ENCODE data around the gene P2RY14.

The P2RY14 gene

GRCh38 chr3:151278230-151278629, at the start of gene P2RY14:
P2RY14 (minus strand) TSS chr3:151278542; CDS start chr3:151214316, 64,226 bp downstream.
- no peak within 1 kb of the TSS for H3K4me3 ChIP-seq (ENCODE audit: low read depth, low read length)

- no peak overlapping the region for H3K4me3 ChIP-seq (ENCODE audit: low read depth, low read length)
Measured at GRCh38 chr3:151327571-151328198, 49.3 kb upstream of the P2RY14 start.

GRCh38 chr3:151322511-151322910, 44.2 kb upstream of the P2RY14 start:
- H3K4me3 ChIP-seq (ENCODE audit: low read depth, low read length) = no peak overlapping the region

GRCh38 chr3:151321526-151321925, 43.2 kb upstream of the P2RY14 start:
- no peak overlapping the region for H3K4me3 ChIP-seq (ENCODE audit: low read depth, low read length)

- no peak overlapping the region for H3K4me3 ChIP-seq (ENCODE audit: low read depth, low read length)
Measured at GRCh38 chr3:151320131-151320530, 41.8 kb upstream of the P2RY14 start.

- H3K4me3 ChIP-seq (ENCODE audit: low read depth, low read length) = no peak overlapping the region
Measured at GRCh38 chr3:151319628-151320027, 41.3 kb upstream of the P2RY14 start.

- H3K4me3 ChIP-seq (ENCODE audit: low read depth, low read length) = no peak overlapping the region
Measured at GRCh38 chr3:151318991-151319390, 40.6 kb upstream of the P2RY14 start.

- H3K4me3 ChIP-seq (ENCODE audit: low read depth, low read length) = no peak overlapping the region
Measured at GRCh38 chr3:151318313-151318712, 40.0 kb upstream of the P2RY14 start.

GRCh38 chr3:151316267-151316991, 38.1 kb upstream of the P2RY14 start, which contains the start of gene GPR87:
GPR87 (minus strand) TSS chr3:151316820; CDS start chr3:151300100, 16,720 bp downstream.
- no peak within 1 kb of the TSS for H3K4me3 ChIP-seq (ENCODE audit: low read depth, low read length)

- H3K4me3 ChIP-seq (ENCODE audit: low read depth, low read length) = no peak overlapping the region
Measured at GRCh38 chr3:151315846-151316245, 37.5 kb upstream of the P2RY14 start.

GRCh38 chr3:151315136-151315535, 36.8 kb upstream of the P2RY14 start:
- no peak overlapping the region for H3K4me3 ChIP-seq (ENCODE audit: low read depth, low read length)

- no peak overlapping the region for H3K4me3 ChIP-seq (ENCODE audit: low read depth, low read length)
Measured at GRCh38 chr3:151314593-151314992, 36.3 kb upstream of the P2RY14 start.

GRCh38 chr3:151314137-151314536, 35.8 kb upstream of the P2RY14 start:
- H3K4me3 ChIP-seq (ENCODE audit: low read depth, low read length) = no peak overlapping the region

- H3K4me3 ChIP-seq (ENCODE audit: low read depth, low read length) = no peak overlapping the region
Measured at GRCh38 chr3:151312972-151313371, 34.6 kb upstream of the P2RY14 start.

GRCh38 chr3:151309566-151309965, 31.2 kb upstream of the P2RY14 start:
- no peak overlapping the region for H3K4me3 ChIP-seq (ENCODE audit: low read depth, low read length)

GRCh38 chr3:151307583-151308488, 29.5 kb upstream of the P2RY14 start:
- no peak overlapping the region for H3K4me3 ChIP-seq (ENCODE audit: low read depth, low read length)

- H3K4me3 ChIP-seq (ENCODE audit: low read depth, low read length) = no peak overlapping the region
Measured at GRCh38 chr3:151307131-151307530, 28.8 kb upstream of the P2RY14 start.

GRCh38 chr3:151306168-151306810, 27.9 kb upstream of the P2RY14 start:
- no peak overlapping the region for H3K4me3 ChIP-seq (ENCODE audit: low read depth, low read length)

- H3K4me3 ChIP-seq (ENCODE audit: low read depth, low read length) = no peak overlapping the region
Measured at GRCh38 chr3:151305775-151306151, 27.4 kb upstream of the P2RY14 start.

- H3K4me3 ChIP-seq (ENCODE audit: low read depth, low read length) = no peak overlapping the region
Measured at GRCh38 chr3:151305060-151305774, 26.9 kb upstream of the P2RY14 start.
